NCI-H526 treated with DMSO at 0.1 percent for 48 hours (cell line): ENCODE measurements around the gene HTR1E.
"Not testable (repeated sequence)": the region's sequence is repeated elsewhere in the genome, so short reads cannot be mapped to it uniquely, and the experiment has no call there.

Source experiments
- DNase-seq: peaks from one replicate; lab custom pipeline; 2025; lab: John Stamatoyannopoulos, UW

The HTR1E gene, protein sequence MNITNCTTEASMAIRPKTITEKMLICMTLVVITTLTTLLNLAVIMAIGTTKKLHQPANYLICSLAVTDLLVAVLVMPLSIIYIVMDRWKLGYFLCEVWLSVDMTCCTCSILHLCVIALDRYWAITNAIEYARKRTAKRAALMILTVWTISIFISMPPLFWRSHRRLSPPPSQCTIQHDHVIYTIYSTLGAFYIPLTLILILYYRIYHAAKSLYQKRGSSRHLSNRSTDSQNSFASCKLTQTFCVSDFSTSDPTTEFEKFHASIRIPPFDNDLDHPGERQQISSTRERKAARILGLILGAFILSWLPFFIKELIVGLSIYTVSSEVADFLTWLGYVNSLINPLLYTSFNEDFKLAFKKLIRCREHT

DNA sequence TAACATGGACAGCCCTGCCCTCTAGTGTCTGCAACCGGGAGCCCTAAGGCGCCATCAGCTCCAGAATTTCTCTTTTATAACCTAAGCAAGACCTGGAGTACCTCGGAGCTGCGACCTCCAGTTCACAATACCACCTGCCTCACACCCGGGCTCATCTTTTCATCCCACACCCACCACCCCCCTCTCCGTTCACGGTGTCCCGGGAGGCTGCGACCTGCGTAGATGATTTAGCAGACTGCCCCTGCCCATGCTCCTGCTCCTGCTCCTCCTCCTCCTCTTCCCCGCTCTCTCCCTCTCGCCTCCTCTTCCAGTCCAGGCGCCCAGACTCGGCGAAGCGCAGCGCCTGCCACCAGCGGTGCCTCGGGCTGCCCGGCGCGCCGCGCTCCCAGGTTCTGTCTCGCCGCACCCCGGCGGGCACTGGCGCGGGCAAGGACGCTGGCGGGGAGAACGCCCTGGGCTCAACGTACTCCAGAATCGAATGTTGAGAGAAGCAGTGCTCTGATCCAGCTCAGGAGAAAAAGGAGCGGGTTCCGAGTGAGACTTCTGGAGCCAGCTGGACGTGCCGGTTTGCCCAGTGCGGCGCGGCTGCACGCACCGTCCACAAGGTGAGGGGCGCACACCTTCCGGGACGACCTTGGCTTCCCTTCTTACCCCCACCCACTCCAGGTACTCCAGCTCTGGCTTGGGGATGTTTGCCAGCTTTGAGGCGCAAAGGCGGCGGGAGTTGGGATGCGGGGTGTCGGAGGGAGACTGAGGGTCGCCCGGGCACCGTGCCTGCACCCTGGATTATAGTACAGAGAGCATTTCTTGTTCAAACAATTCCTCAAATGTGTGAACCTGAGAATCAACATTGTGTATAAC, at the start of gene HTR1E:
HTR1E (plus strand) TSS at position 310 of the 861 bp plus-strand sequence. CDS start 77,807 bp downstream, outside the sequence.
- peak; percentile 62 for DNase-seq

DNA sequence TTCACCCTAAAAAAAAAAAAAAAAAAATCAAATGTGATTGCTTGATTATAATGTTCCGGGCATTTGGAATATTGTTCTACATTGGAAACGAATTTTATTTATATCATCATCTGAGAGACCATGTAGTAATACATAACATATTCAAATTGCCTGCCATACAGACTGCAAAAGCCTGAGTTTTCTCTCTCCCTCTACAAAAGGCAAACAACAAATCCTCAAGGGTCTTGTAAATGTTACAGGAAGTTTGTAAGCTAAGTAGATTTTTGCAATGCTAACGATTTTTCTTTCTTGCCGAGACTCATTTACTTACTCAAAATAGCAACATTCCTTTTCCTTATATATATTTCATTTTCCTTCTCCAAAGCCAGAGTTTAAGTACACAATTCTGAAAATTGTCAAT, 49.0 kb upstream of the HTR1E start:
- peak; percentile 26 for DNase-seq

DNA sequence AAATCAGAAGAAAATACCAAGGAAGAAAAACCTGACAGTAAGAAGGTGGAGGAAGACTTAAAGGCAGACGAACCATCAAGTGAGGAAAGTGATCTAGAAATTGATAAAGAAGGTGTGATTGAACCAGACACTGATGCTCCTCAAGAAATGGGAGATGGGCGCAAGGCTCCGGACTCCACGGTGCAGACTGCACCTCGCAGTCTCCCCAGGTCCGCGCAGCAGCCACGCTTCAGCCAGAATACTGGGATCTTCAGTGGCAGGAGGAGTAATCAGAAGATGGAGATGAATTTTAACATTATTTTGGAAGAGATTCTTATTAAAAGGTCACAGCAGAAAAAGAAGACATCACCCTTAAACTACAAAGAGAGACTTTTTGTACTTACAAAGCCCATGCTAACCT, 40.1 kb upstream of the HTR1E start:
- not testable (repeated sequence) for DNase-seq

DNA sequence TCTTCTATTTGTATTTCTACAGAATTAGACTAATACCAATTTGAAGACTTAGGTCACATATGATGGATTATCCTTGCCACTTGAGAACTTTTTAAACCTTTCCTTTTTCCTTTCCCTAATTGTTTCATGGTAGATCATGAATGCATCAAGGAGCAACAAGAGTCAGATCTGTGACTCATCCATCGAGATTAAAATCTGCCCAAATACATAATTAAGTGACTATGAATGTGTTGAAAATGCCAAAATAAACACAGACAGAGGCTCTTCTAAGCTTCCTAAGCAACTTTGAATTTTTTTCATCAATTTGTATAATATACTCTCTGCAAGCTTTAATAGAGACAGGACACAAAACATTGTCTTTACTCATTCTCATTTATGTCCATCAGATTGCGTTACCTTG, 23.5 kb upstream of the HTR1E start:
- no peak for DNase-seq

GRCh38 chr6:86916393-86916792, 20.9 kb upstream of the HTR1E start:
- DNase-seq: no peak

- not testable (repeated sequence) for DNase-seq
Observed at GRCh38 chr6:86927138-86927537, 10.2 kb upstream of the HTR1E start.

DNA sequence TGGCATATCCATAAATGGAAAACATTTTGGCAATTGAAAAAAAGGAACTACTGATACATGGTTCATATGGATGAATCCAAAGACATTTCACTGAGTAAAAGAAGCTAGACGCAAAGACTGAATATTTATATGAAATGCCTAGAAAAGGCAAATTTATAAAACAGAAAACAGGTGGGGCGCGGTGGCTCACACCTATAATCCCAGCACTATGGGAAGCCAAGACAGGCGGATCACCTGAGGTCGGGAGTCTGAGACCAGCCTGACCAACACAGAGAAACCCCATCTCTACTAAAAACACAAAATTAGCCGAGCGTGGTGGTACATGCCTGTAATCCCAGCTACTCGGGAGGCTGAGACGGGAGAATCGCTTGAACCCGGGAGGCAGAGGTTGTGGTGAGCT, 9.5 kb upstream of the HTR1E start:
- DNase-seq: not testable (repeated sequence)

DNA sequence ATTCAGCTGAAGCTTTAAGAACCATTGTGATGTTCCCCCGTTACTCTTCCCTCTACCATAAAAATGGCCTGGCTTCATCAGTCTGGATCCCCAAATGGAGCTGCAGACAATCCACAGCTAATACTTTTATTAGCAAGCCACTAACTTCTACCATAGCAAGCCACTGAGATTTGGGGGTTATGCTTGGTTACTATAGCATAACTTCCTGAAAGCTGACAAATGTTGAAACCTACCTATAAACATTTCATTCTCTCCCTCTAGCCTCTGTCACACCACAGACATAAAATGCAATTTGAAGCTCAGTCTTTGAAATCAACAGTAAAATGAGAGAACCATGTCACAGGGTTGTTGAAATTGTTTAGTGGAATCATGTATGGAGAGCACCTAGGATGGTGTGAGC, 3.0 kb upstream of the HTR1E start:
- DNase-seq: no peak

DNA sequence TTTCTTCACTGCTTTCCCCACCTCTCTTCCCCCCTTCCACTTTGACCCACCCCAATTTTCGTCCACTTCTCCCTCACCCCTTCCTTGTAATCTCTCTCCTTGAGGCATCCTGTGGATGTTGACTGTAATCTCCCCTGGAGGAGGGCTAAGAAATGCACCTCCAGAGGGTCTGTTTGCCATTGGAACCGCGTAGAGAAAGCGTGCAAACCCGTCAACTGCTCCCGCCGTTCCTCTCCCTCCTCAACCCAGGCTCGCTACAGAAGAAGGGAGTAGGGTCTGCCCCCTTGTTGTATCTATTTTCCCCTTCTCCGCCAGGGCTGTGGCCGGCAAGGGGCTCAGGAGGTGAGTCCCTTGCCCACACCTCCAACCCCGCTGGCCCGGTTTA, 502 bp upstream of the HTR1E start:
- DNase-seq: no peak

DNA sequence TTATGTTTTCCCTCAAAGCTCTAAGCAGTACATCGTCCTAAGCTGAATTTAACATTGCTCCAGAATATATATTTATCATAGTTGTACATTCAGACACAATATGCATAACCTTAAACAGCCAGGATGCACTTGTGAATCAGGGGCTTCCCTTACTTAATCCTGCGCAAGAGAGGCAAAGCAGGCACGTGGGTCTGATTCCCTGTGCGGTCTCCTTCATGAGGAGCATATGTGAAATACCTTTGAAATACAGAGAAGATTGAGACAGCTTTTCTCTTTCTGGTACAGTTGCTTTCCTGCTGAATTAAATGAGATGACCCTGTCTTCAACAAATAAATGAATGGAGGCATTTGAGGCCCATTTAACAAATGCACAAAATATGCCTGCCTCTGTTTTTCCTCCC, 1.5 kb downstream of the HTR1E start:
- no peak for DNase-seq

DNA sequence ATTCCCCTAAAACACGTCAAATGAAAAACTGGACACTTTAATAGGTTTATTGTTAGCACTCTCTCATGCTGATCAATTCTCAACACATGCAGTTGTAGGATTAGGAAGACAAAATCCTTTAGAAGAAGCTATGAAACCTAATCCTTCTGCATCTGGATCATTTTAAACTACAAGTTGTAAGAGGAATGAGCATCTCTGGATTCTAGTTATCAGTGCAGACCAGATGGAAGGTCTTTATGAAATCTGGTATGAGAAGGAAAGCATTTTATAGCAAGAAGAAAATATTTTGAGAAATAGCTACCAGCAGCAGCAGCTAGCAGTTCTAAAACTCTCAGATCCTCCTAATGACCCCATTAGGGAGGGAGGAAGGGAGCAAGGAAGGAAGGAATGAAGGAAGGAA, 4.1 kb downstream of the HTR1E start:
- no peak for DNase-seq

- no peak for DNase-seq
Observed at GRCh38 chr6:86942769-86943516, 5.6 kb downstream of the HTR1E start.

GRCh38 chr6:86943819-86944407, 6.6 kb downstream of the HTR1E start:
- no peak for DNase-seq

GRCh38 chr6:86949771-86950170, 12.4 kb downstream of the HTR1E start:
- no peak for DNase-seq

GRCh38 chr6:86952991-86953390, 15.7 kb downstream of the HTR1E start:
- no peak for DNase-seq

DNA sequence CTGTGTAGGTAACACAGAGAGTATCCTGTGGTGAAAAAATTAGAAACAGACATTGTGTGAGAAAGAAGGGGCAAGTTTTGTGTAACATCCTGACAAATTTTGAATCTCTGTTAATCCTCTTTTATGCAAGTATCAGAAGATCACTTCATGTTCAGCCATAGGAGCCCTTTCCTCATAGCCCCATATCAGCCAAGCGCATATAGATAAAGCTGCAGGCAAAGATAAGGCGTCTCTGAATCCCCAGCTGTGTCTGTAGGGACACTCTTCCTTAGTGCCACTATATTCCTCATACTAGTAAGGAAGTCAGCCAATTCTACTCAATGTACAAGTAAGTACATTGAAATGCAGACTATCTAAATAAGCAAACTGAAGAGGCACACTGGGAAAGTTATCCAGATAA, 22.3 kb downstream of the HTR1E start:
- DNase-seq: no peak

GRCh38 chr6:86961455-86962200, 24.3 kb downstream of the HTR1E start:
- no peak for DNase-seq

DNA sequence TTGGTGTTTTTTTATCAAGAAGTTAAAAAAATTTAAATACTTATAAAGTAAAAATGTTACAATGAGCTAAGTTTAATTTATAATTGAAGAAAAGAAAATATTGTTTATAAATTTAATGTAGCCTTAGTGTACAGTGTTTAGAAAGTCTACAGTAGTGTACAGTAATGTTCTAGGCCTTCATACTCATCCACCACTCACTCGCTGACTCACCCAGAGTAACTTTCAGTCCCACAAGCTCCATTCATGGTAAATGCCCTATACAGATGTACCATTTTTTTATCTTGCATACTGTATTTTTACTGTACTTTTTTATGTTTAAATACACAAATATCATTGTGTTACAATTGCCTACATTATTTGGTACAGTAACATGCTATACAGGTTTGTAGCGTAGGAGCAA, 26.0 kb downstream of the HTR1E start:
- DNase-seq: no peak

GRCh38 chr6:86964029-86964579, 26.8 kb downstream of the HTR1E start:
- DNase-seq: no peak

DNA sequence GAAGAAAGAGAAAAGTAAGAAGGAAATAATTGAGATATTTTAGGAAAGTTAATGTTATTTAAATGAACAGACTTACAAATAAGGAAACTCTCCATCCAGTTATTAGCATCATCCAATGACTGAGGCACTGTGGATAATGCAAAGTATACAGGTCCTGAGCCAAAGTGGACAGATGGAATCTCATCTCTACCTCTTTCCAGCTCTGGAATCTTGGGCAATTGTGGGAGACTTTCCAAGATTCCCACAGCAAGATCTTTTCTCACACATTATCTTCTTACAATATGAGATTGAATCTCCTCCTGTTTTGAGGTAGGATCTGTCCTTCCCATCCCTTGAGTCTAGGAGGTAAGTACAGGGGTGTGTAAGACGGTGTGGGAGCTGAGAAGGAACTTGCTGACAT, 28.9 kb downstream of the HTR1E start:
- DNase-seq: no peak

- no peak for DNase-seq
Observed at GRCh38 chr6:86969573-86969972, 32.2 kb downstream of the HTR1E start.
